ENCODE data around the gene PRXL2B. TPM values are rescaled to one million over a fixed set of nuclear protein-coding genes. Genes with fewer than 3 reads are reported as not detected.

Gene PRXL2B
- total RNA-seq, 4 donors from 2014 or later = 0.51 to 20.5 (median 13.2) TPM

DNA sequence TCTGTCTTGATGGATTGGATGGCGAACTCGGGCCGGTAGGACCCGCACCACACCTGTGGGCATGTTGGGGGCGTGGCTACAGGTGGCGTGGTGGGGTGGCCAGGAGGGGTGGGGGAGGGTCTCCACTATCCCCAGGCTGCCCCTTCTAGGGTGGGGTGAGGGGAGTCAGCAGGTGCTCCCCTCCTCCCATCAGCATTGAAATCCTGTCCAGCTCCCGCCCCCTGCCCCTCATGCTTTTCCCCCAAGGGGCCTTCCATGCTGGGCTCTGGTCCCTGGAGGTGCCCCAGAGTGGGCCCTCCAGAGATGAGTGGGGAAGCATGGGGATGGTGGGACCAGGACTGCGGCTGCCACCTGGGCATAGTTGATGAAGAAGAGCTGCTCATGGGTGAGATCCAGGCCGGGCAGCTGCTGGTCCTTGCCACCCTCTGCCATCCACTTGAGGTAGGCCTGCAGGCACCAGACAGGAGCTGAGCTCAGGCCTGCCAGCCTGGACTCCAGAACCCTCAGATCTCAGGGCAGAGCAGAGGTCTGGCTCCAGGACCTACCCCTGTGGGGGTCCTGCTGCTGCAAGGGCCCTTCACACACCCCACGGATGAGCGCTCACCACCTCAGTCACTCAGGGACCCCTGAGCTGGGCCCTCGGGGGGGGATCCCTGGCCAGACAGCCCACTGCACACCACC is 5.1 kb downstream of the PRXL2B start:
- TF ChIP-seq POLR2A (IDR thresholded peaks at IDR 0.05) (no peak), CTCF (IDR thresholded peaks at IDR 0.05) (no peak)
- peak in 1 of 2 donors; percentile 10 for DNase-seq
- Histone ChIP-seq H3K4me1 (no peaks in the 10 kb centered on the region), H3K27ac (no peak overlapping the region), H3K4me3 (no peak overlapping the region), H3K27me3 (no peaks in the 10 kb centered on the region), H3K9me3 (no peaks in the 10 kb centered on the region), H3K36me3 (no peaks in the 10 kb centered on the region)
- intact Hi-C loops (cut with DNase I; ENCODE audit: low total_unique reads) = no loop called here

GRCh38 chr1:2592672-2593071 is 6.1 kb downstream of the PRXL2B start:
- intact Hi-C loops (cut with DNase I; ENCODE audit: low total_unique reads) = no loop called here
- H3K9me3 ChIP-seq = no peaks in the 10 kb centered on the region
- peak in 1 of 2 donors; percentile 11 for TF ChIP-seq POLR2A (IDR thresholded peaks at IDR 0.05)
- TF ChIP-seq CTCF (IDR thresholded peaks at IDR 0.05) = no peak
- no peaks in the 10 kb centered on the region for H3K4me1 ChIP-seq
- no peaks in the 10 kb centered on the region for H3K36me3 ChIP-seq
- peak in 1 of 2 donors; percentile 12 for DNase-seq
- no peak overlapping the region for H3K4me3 ChIP-seq
- no peak overlapping the region for H3K27ac ChIP-seq
- no peaks in the 10 kb centered on the region for H3K27me3 ChIP-seq

- no peak overlapping the region for H3K4me3 ChIP-seq
- DNase-seq = peak in 1 of 2 donors; percentile 11
- intact Hi-C loops (cut with DNase I; ENCODE audit: low total_unique reads) = no loop called here
These were observed 6.8 kb downstream of the PRXL2B start for GRCh38 chr1:2593251-2593878.

DNA sequence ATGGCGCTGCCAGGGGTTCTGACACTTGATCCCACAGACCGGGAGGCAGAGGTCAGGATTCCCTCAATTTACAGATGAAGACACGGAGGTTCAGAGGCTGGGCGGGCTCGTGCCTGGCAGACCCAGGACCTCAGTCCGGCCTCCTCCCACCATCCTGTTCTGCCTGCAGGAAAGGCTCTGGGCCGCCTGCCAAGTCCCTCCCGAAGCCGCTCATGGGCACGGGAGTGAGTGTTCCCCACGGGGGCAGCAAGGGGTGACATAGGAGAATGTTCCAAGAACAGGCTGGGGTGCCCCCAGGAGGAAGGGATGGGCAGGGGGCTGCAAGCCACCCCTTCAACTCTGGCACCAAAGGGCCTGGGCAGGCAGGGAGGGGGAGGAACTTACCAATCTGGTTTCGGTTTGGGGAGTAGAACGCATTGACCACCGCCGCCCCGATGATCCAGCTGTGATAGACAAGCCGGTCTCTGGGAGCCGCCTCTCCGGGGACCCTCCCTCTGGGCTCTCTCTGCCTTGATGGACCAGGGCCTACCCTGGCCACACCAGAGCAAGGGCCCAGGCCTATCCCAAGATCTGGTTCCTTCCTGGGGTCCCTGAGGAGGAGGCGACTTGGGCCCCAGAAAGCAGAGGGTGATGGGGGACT is 7.5 kb downstream of the PRXL2B start:
- TF ChIP-seq CTCF (IDR thresholded peaks at IDR 0.05) = no peak
- TF ChIP-seq POLR2A (IDR thresholded peaks at IDR 0.05) = no peak
- Histone ChIP-seq H3K36me3 (no peaks in the 10 kb centered on the region), H3K27ac (no peak overlapping the region), H3K4me3 (peak overlapping the region in 1 of 2 donors; percentile 11), H3K9me3 (peaks cover 0 to 4% of the 10 kb centered on the region in 2 donors), H3K27me3 (no peaks in the 10 kb centered on the region), H3K4me1 (no peaks in the 10 kb centered on the region)
- intact Hi-C loops (cut with DNase I; ENCODE audit: low total_unique reads) = no loop called here
- DNase-seq = peak; percentile 37 to 52

More at GRCh38 chr1:2593251-2593878, 6.8 kb downstream of the PRXL2B start:
- no peak overlapping the region for H3K27ac ChIP-seq
- H3K27me3 ChIP-seq = no peaks in the 10 kb centered on the region
- no peaks in the 10 kb centered on the region for H3K36me3 ChIP-seq
- no peaks in the 10 kb centered on the region for H3K4me1 ChIP-seq
- TF ChIP-seq POLR2A (IDR thresholded peaks at IDR 0.05) (no peak), CTCF (IDR thresholded peaks at IDR 0.05) (no peak)
- peaks cover 0 to under 1% of the 10 kb centered on the region in 2 donors for H3K9me3 ChIP-seq

DNA sequence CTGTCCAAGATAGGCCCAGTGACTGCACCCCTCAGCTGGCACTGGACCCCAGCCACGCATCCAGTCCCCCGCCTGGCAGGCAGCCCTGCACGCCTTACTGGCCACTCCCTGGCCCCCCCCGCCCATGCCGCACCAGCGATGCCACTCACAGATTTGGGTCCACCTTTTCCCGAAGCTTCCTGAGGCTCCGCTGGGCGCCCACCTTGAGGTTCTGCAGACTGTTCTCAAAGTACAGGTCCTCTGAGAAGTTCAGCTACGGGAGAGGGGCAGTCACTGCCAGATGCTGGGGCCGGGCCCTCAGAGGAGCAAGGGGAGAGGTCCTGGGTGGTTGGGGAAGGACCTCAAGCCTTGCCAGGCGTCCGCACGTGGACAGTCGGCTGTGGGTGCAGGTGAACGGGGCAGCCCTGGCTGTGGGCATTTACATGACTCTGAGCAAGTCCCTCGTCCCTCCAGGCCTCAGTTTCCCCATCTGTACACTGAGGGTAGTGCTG is 8.1 kb downstream of the PRXL2B start:
- no peaks in the 10 kb centered on the region for H3K36me3 ChIP-seq
- TF ChIP-seq CTCF (IDR thresholded peaks at IDR 0.05) (no peak), POLR2A (IDR thresholded peaks at IDR 0.05) (no peak)
- intact Hi-C loops (cut with DNase I; ENCODE audit: low total_unique reads) = no loop called here
- H3K27ac ChIP-seq = no peak overlapping the region
- H3K4me3 ChIP-seq = no peak overlapping the region
- H3K9me3 ChIP-seq = peaks cover 0 to 4% of the 10 kb centered on the region in 2 donors
- DNase-seq = peak in 1 of 2 donors; percentile 15
- H3K27me3 ChIP-seq = no peaks in the 10 kb centered on the region
- H3K4me1 ChIP-seq = no peaks in the 10 kb centered on the region
